ENCODE measurements around the gene CCDC43.
A peak's percentile ranks its signal among the peaks of the same experiment; 100 is the strongest.
"Not testable (repeated sequence)": the region's sequence is repeated elsewhere in the genome, so short reads cannot be mapped to it uniquely, and the experiment has no call there.

CCDC43 gene

DNA sequence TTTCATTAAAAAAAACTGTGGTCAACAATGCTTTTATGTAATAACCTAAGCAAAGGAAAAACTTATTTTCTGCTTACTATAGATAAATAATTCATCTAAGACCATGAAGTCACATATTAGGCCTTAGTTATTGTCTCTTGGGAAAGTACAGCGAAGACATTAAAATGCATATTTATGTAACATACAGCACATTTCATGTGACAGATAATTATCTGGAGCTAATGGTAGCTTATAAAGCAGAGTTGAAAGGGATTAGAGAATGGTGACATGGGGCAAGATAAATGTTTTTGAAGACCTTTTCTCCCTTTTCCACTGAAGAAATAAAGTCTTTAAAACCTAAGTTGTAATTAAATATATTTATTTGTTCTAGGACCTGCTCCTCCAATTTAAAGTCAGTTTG is 23.6 kb downstream of the CCDC43 start:
- no peak for DNase-seq

GRCh38 chr17:44664867-44665266 is 24.7 kb downstream of the CCDC43 start:
- DNase-seq: no peak

DNA sequence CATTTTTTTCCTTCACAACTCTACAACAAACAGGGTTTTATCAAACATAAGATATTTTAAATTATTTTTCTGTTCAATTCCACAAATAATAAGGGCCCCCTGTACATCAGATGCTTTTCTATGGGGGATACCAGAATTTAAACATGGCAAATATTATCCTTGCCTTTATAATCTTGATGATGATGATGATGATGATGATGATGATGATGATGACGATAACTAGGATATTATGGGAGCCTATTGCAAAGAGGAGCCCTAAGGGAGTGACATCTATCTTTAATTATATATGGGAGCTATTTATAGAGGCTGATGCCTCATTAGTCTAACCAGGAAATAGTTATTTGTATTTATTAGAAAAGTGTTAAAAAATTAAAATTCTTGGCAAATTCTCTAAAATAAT is 26.5 kb downstream of the CCDC43 start:
- DNase-seq: no peak

DNA sequence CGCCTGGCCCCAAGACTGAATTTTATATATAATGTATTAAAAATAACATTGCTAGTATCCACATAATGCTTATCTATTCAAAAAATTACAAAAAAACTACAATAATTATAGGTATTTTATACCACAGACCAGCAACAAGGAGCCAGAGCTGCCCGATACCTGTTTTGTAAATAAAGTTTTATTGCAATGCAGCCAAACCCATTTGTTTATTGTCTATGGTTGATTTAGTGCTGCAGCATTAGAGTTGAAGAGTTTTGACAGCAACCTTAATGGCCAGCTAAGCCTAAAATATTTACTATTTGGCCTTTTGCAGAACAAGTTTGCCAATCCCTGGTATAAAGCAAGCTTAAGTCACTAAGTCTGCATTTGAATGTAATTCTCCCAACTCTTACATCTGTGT is 27.7 kb downstream of the CCDC43 start:
- DNase-seq: no peak

DNA sequence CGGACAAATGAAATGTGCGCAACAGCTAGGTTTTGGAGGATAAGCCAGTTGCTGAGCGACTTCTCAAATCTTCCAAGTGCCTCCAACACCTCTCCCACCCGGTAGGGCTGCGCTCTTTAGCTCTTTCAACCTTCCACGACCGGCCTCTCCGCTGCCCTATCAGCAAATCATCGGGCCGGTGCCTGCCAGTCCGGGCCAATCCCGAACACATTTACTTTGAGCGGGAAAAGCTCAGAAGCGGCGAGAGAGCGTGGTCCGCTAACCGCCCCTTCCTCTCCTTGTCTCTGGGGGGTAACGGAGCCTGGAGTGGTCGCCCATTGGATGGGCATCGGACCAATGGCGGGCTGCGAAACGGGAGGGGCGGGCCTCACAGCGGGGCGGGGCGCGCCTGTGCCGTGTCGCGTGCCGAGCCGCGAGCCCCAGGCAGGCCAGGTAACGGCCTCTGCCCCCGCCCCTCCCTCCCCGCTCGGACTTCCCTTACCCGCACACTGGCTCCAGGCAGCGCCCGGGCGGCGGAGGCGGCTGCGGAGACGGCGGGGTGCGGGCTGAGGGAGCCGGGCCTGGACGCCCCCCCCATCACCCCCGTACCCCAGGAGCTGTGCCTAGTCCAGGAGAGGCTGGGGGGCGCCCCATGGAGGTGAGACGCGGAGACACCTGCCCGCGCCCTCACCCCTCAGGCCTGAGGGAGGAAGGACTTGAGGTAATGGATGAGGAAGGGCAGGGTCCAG is 33.4 kb downstream of the CCDC43 start, which contains the start of gene MEIOC:
Gene MEIOC (plus strand): TSS at position 486 of the 728 bp plus-strand sequence. CDS start 146 bp downstream, at position 632.
- DNase-seq: no peak

- no peak for DNase-seq
These were observed 35.6 kb downstream of the CCDC43 start for GRCh38 chr17:44653954-44654353.

DNA sequence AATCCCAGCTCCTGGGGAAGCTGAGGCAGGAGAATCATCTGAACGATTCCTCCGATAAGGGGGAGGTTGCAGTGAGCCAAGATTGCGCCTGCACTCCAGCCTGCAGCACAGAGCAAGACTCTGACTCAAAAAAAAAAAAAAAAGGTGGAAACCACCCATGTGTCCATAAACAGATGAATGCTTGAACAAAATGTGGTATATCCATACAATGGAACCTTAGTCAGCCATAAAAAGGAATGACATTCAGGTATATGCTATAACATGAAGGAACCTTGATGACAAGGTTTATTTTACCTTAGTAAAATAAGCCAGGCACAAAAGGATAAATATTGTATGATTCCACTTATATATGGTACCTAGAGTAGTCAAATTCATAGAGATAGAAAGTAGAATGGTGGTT is 36.2 kb downstream of the CCDC43 start:
- DNase-seq: no peak

- no peak for DNase-seq
These were observed 36.8 kb downstream of the CCDC43 start for GRCh38 chr17:44652727-44653126.

DNA sequence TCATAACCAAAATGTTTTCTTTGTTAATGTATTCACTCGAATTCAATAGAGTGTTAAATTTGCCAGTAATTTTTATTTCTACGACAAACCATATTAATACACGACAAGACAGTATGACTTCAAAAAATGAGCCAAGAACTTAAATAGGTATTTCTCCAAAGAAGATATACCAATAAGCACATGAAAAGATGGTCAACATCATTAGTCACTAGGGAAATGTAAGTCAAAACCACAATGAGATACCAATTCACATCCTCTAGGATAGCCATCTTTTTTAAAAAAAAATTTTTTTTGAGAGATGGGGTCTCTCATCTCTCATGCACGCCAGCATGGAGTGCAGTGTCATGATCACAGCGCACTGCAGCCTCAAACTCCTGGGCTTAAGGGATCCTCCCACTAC is 38.3 kb downstream of the CCDC43 start:
- DNase-seq: no peak

GRCh38 chr17:44648963-44649362 is 40.6 kb downstream of the CCDC43 start:
- DNase-seq: no peak

DNA sequence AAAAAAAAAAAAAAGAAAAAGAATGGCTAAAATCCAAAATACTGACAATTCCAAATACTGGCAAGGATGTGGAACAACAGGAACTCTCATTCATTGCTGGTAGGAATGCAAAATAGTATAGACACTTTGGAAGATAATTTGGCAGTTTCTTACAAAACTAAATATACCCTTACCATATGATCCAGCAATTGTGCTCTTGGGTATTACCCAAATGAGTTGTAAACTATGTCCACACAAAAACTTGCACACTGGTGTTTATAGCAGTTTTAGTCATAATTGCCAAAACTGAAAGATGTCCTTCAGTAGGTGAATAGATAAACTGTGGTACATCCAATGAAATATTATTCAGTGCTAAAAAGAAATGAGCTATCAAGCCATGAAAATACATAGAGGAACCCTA is 41.8 kb downstream of the CCDC43 start:
- no peak for DNase-seq

DNA sequence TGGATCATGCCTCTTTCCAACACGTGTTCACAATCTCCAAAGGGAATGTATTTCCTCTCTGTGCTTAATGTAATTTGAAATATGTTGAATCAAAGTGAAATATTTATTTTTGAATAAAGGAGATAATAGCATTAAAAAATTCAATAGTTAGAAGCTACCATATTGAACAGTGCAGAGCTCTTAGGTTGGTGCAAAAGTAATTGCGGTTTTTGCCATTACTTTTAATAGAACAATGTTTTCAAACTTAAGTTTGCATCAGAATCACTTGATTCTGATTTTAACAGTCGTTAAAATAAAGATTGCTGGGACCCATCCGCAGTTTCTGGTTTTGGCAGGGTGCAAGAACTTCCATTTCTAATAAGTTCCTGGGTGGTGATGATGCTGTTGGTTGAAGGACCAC is 43.3 kb downstream of the CCDC43 start:
- DNase-seq: no peak

DNA sequence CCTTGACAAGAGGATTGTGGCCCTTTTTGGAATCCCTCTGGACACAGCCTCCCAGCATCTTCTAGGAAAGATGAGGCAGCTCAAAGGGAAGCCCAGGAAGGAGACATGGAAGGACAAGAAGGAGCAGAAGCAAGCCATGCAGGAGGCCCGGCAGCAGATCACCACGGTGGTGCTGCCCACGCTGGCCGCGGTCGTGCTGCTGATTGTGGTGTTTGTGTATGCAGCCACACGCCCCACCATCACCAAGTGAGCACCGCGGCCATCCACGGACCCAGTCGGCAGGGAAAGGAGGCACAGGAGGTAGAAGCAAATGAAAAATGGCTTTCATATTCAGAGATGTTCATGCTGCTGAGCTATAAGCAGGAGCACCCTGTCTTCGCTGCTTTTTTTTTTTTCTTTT is 44.2 kb downstream of the CCDC43 start:
- no peak for DNase-seq

DNA sequence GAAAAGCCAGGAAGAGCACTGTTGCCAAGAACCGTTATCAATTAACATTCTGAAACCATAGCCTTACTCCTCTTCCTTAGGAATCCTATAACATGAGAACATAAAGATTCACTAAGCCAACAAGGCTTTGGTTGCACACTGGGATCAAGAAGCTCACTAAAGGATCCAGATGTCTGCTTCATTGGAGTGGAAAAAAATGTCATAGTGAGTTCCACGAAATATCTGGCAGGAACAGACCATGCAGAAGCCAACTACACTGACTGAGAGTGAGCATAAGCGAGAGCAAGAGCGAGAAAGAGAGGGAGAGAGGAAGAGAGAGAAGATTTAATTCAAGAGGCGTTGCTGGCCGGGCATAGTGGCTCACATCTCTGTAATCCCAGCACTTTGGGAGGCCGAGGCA is 46.7 kb downstream of the CCDC43 start:
- DNase-seq: no peak

DNA sequence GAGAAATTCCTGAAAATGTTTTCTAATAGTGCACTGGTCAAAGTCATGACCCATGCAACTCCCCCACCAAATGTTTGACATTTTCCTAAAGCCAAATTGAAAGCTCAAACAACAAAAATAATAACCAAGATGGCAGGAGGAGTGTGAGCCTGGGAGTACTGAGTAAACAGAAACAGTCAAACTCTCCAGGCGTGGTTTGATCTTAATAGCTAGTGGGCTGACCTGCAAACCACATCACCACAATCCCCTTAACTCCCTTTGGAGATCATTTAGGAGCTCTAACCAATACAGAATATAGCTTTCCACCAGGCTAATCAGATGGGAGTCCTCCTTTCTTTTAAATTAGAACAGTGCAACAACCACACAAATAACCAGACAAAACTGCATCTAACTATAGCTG is 52.5 kb downstream of the CCDC43 start:
- DNase-seq: no peak

DNA sequence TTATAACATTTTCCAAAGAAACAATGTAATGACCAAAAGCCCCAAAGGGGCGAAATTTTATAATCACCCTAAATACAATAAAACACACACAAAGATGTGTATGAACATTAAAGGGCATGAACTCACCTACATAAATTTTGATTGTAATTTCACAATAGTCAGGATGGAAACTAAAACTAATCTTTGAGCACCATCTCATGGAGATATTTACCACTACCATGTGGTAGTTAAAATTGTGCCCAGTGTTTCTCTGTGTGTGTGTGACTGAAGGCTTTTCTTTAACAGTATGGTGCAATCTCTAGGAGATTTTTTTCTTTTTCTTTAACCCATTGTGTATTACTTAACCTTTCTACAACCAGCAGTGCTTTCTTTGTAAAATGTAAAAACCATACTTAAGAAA is 53.0 kb downstream of the CCDC43 start:
- no peak for DNase-seq

DNA sequence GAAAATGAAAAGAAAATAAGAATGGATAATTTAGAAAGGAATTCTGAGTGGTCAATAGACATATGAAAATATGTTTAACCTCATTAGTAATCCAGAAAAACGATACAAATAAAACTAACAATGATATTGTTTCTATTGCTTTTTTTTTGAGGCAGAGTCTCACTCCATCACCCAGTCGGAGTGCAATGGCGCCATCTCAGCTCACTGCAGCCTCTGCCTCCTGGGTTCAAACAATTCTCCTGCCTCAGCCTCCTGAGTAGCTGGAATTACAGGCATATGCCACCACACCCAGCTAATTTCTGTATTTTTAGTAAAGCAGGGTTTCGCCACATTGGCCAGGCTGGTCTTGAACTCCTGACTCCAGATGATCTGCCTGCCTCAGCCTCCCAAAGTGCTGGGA is 55.2 kb downstream of the CCDC43 start:
- not testable (repeated sequence) for DNase-seq

DNA sequence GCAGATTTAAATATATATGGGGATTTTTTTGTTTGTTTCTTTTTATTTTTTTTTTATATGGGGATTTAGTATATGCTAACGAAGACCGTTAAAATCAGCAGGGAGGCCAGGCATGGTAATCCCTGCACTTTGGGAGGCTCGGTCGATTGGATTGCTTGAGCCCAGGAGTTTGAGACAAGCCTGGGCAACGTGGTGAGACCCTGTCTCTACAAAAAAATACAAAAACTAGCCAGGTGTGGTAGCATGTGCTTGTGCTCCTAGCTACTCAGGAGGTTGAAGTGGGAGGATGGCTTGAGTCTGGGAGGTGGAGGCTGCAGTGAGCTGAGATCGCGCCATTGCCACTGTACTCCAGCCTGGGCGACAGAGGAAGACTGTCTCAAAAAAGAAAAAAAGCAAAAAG is 55.6 kb downstream of the CCDC43 start:
- no peak for DNase-seq

- DNase-seq: no peak
These were observed 58.9 kb downstream of the CCDC43 start for GRCh38 chr17:44630703-44631102.

- no peak for DNase-seq
These were observed 60.3 kb downstream of the CCDC43 start for GRCh38 chr17:44629314-44629713.

DNA sequence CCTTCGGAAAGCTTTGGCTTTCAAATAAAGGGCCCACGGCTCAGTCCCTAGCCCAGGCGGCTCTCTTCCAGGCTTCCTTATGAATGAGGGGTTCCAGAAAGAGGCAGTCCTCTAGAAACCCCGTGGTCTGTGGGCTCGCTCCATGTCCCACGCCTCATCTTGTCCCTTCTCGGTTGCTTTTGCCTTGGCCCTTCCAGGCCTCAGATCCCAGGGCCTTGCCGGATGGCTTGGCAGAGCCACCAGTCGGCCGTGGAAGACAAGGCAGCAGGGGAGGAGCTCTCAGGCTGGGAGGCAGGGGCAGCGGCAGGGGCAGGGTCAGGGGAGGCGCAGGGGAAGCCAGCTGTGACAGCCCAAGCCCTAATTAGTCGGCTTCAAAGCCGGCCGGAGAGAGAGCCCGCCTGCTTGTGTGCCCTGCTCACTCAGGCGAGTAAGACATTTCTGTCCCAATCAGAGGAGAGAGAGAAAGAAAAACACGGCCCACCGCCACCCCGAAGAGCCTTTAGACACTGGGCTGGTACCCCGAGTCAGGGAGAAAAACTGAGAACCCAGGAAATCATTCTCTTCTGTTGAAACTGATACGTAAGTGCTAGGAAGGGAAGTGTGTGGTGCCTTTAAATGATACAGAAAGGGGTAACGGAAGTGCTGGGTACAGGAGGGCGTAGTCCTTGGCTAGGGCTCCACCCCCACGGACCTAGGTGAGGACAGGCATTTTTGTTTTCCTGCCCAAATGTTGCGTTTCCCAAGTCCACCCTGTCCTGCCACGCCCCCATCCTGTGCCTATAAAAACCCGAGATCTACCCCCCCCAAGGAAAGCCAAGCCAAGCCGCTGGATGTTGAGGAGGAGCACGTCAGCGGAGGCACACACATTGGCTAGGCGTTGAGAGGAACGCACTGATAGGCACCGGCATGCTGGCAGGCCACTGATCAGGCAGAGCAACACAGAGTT is 61.1 kb downstream of the CCDC43 start:
- peak; percentile 30 for DNase-seq

GRCh38 chr17:44627513-44628242 is 61.9 kb downstream of the CCDC43 start:
- DNase-seq: no peak

Data from DMS79 (cell line).